Stimulated activated CD4-positive, alpha-beta T cell treated with anti-CD3 and anti-CD28 coated beads, Interleukin-2, amount 100 ng/mL, for 48 hours (primary cell): Measurements from ENCODE around the gene RBM28.
A peak's percentile ranks its signal among the peaks of the same experiment; 100 is the strongest.

Source experiments
- DNase-seq, 2 donors: peaks; one replicate each; pipeline ENCODE4 v3.0.0-alpha.2; 2020

Gene RBM28, protein sequence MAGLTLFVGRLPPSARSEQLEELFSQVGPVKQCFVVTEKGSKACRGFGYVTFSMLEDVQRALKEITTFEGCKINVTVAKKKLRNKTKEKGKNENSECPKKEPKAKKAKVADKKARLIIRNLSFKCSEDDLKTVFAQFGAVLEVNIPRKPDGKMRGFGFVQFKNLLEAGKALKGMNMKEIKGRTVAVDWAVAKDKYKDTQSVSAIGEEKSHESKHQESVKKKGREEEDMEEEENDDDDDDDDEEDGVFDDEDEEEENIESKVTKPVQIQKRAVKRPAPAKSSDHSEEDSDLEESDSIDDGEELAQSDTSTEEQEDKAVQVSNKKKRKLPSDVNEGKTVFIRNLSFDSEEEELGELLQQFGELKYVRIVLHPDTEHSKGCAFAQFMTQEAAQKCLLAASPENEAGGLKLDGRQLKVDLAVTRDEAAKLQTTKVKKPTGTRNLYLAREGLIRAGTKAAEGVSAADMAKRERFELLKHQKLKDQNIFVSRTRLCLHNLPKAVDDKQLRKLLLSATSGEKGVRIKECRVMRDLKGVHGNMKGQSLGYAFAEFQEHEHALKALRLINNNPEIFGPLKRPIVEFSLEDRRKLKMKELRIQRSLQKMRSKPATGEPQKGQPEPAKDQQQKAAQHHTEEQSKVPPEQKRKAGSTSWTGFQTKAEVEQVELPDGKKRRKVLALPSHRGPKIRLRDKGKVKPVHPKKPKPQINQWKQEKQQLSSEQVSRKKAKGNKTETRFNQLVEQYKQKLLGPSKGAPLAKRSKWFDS

DNA sequence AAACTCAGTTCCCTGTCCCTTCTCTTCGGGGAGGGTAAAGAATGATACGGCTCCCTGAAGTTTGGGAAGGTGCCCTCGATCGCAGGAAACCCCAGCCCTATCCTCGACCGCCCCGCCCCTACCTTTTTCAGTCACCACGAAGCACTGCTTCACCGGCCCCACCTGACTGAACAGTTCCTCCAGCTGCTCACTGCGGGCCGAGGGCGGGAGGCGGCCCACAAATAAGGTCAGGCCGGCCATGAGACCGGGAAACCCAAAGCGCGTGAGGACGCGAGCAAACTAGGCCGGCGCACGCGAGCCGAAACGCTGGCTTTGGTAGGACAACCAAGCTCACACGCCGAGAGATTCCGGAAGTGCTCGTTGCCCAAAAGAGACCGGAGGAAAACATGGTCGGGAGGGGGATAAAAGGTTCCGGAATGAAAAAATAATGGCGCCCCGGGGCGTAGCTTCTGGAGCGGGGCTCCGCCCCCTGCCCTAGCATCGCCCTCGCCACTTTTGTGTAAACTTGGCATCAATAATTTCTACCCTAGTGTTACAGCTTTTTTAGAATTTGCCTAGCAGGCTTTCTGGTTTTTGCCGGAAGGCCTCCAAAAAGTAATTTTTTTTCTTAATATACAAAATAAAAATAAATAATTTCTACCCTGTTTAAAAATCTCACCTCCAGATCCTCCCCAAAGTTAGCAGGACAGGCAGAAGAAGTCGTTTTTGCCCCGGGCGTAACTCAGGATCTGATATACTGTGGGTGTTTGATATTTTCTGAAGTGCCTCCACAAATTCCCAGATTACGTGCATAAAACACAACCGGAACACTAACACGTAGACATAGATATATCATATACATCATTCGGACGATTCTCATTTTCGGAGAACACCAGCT, at the start of gene RBM28:
RBM28 (minus strand) TSS at position 355 of the 877 bp plus-strand sequence; CDS start at position 240, 115 bp downstream.
- DNase-seq: peak; percentile 79

DNA sequence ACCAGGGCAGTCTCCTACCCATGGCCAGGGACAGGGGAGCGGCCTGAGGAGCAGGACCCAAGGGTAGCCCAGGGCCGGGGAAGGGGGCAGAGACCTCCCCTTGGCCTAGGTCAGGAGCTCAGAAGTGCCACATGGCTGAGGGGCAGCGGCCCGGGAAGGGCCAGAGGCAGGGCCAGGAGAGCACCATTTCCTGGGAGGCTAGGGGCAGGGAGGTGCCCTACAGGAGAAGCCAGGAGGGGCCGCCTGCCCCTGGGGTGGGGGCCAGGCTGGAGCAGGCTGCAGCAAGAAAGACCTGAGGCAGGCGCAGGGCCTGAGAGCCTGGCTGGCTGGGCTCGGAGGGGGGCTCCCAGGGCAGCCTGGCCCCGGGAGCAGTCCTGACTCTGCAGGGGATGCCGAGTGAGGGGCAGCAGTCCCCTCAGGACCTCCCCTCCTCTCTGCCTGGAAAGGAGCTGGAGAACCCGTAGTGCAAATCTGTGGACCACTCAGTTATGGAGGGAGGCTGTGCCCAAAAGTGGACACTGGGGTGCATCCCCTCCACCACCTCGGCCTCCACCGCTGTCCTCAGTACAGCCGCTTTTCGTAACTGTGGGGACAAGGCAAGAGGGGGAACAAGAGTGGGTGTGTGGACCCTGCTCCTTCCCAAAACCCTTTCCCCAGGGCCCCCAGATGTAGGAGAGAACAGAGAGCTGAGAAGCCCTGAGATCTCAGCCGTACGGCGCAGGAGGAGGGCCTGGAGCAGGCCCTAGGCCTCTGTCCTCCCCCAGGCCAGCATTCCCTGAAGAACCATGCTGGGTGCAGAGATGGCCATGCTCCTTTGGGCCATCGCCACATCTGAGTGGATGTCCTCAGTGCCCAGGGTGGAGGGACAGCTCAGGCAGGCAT, 49.0 kb upstream of the RBM28 start:
- DNase-seq: no peak

DNA sequence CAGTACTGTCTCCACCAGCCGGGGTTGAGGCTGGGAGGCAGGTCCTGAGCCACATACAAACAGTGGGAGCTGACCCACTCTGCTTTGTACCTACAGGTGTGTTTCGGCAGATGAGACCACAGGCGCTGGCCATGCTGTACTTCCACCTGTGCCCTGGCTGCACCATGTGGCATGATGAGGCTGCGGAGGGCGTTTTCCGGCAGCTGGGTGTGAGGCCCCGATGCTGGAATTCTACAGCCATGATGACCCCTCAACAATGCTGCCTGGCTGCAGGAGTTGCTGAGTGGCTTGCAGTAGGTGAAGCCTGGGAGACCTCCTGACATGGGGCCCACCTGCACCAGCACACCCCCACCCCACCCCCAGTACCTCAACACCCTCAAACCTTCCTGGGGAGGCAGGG, 48.1 kb upstream of the RBM28 start:
- DNase-seq: no peak

DNA sequence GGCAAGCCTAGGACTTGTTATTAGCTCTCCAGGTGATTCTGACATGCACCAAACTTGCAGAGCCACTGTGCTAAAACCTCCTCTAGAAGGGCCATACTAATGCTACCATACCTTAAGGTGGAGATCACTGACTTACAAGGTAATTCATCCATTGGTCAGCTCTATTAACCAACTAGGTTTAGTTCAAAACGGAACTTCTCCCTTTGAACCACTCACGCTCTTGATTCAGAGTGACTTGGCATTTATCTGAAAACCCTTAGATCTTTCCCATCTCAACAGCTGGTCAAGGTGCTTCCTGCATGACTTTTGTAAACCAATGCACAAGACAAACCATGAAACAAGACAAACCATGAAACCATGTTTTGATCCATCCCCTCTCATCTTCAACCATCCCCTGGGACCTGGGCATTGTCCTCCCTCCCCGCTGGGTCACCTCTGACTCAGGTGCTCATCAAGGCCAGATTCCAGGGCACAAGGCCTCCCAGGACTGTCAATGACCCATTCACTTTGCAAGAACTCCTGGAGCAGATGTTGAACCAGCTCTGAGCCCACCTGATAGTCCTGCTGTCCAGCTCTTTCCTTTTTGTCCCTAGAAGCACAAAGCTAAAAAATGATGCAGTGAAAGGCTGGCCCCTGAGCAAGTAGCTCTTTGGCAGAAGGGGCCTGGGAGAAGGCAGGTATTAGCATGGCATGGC, 47.3 kb upstream of the RBM28 start:
- no peak for DNase-seq

DNA sequence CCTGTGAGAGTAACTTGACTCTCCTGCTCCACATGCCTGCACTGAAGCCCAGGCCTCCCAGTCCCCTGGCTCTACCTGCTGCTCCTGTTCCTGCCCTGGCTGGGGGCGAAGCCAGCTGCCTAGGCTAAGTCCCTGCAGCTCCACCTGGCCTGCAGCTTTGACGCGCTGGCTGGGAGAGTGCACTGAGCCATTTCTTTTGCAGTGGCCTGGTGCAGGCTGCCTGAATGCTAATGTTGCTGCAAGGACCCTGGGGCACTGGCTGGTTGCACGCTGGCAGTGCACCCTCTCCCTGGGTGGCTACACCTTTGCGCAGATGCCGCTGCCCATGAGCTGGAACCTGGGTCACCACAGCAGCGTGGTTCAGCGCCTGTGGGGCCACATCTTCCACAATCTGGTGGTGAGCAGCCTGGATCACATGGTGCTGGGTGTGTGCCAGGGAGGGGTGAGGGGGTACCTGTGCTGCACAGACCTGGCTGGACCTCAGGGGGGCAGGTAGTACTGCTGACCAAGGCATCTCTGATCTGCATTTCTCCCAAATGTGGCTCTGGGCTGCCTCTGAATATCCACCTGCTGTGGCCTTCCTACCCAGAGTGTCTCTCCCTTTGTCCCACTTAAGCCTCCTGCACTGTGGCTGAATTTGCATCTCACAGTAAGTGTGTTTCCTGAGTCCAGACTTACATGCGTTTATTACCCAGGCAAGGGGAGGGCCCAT, 46.1 kb upstream of the RBM28 start:
- DNase-seq: no peak

DNA sequence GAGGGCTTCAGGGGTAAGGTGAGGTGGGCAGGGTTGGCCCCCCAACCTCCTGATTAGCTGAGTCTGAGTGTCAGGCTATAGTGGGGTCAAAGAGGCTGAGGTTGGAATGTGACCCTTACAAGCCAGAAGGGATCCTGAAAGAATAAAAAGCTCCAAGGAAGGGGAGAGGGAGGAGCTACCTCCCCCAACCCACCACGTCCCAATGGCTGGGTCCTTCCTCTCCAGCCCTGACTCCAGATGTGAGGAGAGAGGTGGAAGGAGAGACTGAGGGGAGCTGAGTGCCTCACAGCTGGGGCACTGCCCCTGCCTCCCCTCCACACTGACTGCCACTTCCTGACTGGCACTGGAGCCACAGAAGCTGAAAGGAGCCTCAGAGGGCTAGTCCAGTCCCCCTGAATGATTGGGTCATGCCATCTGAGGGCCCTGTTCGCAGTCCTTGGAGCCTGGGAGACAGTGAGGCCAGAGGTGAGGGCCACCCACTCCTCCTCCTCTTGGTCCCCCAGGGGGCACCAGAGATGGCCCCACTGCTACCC, 45.4 kb upstream of the RBM28 start:
- DNase-seq: no peak

DNA sequence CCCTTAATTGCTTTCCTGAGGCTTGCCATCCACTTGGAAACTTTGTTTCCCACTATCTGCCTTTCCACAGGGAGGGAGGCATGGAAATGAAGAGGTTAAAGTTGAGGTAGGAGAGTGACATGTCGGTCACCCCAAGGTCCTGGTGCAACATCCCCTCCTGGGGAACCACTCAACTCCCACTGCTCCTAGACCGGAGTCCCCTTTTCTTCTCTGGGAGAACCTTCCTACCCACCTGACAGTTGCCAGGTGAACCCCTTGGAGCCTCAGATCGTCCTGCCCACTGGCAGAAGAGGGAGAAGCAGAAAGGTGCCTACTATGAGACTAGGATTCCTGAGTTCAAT, 44.4 kb upstream of the RBM28 start:
- no peak for DNase-seq

DNA sequence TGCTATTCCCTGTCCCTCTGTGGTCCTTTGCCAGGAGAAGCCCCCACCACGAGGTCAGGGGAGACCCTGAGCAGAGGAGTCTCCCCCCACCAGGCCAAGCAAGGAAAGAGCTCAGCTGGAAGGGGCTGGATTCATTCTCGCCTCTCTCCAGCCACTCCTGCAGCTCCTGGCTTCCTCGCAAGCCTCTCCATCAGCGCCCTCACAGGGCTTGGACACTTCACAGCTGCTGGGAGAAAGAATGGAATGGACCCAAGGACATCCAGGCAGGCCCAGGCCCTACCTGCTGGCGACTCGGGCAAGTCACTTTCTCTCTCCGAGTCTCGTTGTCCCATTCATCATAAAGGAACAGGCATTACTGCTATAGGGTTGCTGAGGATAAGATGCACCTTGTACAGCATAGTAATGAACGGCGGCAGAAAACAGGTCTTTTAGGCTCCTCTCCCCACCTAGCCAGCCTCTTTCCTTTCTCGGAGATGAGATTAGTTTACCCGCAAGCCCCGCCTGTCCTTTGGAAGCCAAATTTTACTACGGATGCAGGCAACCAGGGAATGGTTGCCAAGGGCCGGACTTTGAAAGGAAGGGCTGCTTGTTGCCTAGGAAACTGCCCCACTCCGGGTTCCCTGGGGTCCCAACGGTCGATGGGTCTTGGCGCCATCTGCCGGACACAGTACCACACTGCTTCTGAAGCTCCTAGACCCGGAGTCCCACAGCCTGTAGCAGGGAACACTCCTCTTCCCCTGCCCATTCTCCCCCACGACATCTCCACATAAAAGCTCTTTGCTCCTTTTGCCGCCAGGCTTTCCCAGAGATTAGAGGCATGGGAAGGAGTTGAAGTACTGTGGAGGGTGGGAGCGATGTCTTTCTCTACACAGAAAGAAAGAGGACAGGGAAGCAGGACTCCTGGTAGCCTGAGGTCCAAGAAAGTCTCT, 43.8 kb upstream of the RBM28 start:
- peak; percentile 67 to 73 for DNase-seq

DNA sequence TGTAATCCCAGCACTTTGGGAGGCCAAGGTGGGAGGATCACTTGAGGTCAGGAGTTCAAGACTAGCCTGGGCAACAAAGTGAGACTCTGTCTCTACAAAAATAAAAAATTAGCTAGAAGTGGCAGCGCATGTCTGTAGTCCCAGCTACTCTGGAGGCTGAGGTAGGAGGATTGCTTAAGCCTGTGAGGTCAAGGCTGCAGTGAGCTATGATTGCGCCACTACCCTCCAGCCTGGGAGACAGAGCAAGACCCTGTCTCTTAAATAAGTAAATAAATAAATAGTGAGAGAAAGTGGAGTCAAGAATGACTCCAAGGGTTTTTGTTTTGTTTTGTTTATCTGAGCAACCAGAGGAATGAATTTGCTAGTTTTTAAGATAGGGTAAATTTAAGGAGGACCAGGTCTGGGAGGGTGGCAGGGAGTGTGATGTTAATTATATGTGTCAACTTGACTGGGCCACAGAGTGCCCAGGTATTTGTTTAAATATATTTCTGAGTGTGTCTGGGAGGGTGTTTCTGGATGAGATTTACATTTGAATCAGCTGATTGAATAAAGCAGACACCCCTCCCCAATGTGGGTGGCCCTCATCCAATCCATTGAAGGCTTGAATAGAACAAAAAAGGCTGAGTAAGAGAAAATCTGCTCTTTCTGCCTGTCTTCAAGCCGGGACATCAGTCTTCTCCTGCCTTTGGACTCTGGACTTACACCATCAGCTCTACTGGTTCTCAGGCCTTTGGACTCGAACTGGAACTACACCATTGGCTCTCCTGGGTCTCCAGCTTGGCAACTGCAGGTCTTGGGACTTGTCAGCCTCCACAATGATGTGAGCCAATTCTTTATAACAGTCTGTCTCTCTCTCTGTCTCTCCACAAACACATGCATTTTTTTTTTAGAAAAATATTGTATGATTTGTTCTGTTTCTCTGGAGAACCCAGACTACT, 42.5 kb upstream of the RBM28 start:
- DNase-seq: no peak

DNA sequence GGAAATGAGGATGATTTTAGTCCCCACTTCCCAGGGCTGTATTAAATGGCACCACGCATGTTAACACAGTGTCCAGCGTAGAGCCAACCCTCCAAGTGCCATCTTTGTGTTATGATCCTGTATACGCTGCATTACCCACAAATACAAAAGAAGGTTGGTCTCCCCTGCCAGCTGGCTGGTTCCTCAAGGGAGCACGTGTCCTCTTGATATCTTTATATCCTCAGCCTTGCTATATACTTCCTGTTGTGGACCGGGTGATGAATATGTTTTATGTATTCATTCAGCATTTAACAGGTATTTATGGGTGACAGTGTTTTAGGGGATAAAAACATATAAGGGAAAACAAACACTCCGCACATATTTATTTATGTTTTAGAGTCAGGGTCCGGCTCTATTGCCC, 41.0 kb upstream of the RBM28 start:
- no peak for DNase-seq

DNA sequence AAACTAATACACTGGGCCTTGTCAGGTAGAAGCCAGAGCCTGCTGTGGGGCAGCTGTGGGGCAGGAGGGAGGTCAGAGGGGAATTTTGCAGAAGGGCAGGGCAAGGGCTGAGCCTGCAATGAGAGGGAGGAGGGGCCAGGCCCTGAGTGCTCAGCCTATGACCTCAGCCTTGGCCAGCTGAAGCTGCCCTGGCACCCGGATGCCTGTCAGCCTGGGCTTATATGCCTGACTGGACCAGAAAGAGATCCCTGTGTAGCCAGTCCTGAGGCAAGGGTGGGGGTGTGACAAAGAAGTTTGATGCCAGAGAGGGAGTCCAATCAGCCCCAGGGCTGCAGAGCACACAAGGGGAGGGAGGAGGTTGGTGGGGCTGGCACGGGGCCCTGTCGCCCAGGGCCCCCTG, 40.1 kb upstream of the RBM28 start:
- no peak for DNase-seq

DNA sequence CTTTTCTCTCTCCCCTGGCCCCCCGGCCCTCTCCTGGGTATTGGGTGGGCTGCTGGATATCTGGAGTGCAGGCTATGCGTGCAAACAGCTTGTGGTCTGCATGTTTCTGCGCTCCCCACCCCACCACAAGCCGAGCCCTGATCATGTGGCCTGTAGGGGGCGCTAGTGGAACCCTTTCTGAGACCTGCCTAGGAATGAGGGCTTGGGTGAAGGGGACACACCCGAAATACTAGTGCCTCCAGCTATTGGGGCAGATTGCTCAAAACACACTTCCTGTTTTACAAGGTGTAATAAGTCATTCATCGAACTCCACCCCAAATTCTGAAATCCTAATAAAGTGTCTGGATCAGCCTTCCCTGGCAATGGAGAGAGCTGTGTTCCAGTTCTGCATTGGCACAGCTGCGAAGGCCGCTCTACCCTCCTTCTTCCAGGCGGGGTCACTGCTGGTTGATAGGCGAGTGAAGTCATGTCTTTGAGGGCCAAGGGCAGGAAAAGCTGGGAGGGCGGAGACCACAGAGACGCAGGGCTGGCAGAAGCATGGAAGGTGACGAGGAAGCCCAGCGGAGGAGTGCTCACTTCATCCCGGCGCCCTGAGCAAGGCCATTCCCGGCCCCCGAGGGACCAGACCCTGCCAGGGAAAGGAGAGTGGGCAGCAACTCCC, 37.6 kb upstream of the RBM28 start:
- DNase-seq: peak; percentile 58 to 64

DNA sequence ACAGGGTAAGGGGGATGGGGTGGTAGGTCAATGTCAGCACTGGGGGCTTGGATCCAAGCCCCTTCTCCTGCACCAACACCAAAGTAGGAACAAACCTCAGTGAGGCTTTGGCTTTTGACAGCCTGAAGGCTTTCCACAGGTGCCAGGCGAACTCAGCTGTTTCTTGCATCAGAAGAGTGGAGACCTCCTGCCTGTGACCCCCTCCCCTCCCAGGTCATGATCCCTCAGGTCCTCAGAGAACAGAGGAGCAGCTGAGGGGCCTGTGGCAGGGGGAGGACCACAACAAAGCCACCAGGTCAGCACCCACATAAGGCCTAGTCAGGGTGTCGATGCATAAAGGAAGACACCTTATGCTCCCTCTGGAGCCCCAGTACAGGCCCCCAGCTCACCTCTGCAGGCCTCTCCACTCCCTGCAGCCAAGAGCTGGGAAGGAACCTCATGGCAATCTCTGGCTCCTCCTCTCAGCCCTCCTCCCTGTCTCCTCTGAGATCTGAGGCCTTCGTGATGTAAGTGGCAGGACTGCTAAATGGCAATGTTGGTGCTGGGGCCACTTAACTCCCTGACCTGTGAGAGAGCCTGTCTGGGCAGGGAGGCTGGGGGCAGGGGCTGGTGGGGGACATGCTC, 36.9 kb upstream of the RBM28 start:
- DNase-seq: no peak

DNA sequence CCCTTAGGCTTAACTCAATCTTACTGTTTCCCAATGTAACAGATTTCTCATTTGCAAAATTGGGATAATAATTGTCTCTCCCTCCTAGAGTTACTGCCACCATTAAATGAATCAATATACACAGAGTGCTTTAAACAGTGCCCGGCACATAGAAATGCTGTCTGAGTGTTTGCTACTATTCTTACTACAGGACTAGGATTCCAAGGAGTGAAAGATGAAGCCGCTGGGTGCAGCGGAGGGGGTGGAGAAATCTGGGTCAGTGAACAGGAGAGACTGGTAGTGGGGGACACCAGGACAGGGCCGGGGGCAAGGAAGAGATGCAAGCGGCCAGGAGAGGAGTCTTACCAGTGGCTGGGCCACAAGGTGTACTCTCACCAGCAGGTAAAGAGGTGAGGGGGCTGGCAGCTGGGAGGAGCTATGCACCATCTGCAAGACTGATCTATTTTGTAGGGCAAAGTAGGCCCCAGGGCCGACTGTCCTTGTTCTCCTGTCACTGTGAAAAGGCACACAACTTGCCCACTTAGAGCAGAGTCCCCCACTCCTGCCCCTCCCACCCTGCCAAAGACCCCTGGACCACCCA, 36.3 kb upstream of the RBM28 start:
- DNase-seq: no peak

DNA sequence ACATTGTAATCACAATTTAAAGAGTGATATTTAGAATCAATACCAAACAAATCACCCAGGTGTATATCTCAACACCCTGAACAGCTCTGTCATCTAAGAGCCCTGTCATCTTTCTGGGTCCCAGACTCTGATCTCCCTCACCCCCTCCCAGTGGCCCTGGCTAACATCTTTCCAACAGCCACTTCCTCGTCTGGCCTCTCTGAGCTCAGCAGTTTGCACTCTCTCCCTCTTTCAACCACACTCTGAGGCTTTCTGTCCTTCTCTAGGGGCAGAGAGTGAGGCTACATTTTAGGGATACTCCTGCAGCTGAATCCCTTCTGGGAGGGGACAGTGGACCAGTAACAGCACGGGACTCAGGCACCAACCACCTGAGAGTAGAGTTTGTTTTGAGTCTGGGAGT, 34.9 kb upstream of the RBM28 start:
- no peak for DNase-seq

DNA sequence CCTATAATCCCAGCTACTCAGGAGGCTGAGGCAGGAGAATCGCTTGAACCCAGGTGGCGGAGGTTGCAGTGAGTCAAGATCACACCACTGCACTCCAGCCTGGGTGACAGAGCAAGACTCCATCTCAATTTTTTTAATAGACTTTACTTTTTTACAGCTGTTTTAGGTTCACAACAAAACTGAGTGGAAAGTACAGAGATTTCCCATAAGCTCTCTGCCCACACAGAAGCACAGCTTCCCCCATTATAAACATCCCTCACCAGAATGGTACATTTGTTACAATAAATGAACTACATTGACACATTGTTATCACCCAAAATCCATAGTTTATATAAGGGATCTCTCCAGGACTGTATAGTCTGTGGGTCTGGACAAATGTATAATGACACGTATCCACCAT, 32.4 kb upstream of the RBM28 start:
- DNase-seq: no peak

DNA sequence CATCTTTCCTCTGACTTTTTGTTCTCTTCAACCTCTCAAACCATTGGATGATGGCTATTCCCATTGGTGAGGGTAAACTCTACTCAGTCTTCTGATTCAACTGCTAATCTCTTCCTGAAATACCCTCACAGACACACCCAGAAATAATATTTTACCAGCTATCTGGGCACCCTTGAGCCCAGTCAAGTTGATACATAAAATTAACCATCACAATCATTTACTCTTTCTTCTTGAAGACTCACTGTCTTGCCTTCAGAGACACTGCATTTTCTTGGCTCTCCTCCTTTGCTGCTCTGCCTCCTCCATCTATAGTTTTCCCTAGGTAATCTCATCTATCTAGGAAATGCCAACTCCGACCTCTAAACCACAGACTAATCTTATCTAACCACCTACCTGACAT, 30.3 kb upstream of the RBM28 start:
- no peak for DNase-seq
